GM12891 (cell line): ENCODE measurements around the gene ZBED6.

Experiments used
- POLR2A ChIP-seq: IDR thresholded peaks from 2 replicates; pipeline ENCODE4 v1.6.1; 2011; ENCODE audit warnings: low read depth, low read length, control low read depth
- POLR2AphosphoS5 ChIP-seq: IDR thresholded peaks from 2 replicates; pipeline ENCODE4 v1.6.1; 2011; ENCODE audit warnings: low read depth, low read length, control low read depth
- POU2F2 ChIP-seq: IDR thresholded peaks from 2 replicates; pipeline ENCODE4 v1.6.1; 2011; ENCODE audit warnings: low read depth, mild to moderate bottlenecking, control low read depth, low read length, moderate library complexity
- SPI1 ChIP-seq: IDR thresholded peaks from 2 replicates; pipeline ENCODE4 v1.6.1; 2011; ENCODE audit warnings: low read depth, low read length, control low read depth
- TAF1 ChIP-seq: IDR thresholded peaks from 2 replicates; pipeline ENCODE4 v1.6.1; 2011; ENCODE audit warnings: low read depth, low read length, control low read depth

DNA sequence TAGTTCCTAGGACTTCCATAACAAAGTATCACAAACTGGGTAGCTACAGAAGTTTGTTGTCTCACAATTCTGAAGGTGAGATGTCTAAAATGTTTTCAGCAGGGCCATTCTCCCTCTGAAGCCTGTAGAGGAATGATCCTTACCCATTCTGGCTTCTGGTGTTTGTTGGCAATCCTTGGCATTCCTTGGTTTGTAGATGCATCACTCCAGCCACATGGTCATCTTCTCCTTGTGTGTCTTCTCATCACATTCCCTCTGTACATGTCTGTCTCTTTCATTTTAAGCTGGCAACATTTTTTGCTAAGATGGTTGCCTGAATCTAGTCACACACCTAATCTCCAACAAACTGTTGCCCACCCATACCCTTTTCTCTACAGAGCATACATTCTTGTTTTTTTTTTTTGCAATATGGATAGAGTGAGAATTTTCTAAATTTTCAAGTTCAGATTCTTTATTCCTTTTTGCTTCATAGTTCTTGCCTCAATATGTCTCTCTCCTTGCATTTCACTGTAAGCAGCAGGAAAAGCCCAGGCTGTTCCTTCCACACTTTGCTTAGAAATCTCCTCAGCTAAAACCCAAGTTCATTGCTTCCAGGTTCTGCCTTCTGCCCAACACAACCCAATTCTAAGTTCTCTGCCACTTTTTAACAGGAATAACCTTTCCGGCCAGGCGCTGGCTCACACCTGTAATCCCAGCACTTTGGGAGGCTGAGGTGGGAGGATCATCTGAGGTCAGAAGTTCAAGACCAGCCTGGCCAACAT is 18.3 kb downstream of the ZBED6 start:
- no peak for TF ChIP-seq POLR2A
- no peak for TF ChIP-seq POLR2AphosphoS5
- no peak for TF ChIP-seq POU2F2
- no peak for TF ChIP-seq TAF1
- TF ChIP-seq SPI1, result no peak
